Measurements from ENCODE around the gene ITM2C.

- no peak for TF ChIP-seq POLR2AphosphoS2 (IDR thresholded peaks at IDR 0.05; ENCODE audit: low read depth, low read length)
- TF ChIP-seq ZNF225 (CRISPR knock-in tag; IDR thresholded peaks at IDR 0.05) = no peak
- no peak for TF ChIP-seq SETDB1 (CRISPR knock-in tag; IDR thresholded peaks at IDR 0.05; ENCODE audit: borderline replicate concordance)
- TF ChIP-seq NR3C1 (CRISPR knock-in tag; IDR thresholded peaks at IDR 0.05) = no peak
- no peak for TF ChIP-seq SAP130 (CRISPR knock-in tag; IDR thresholded peaks at IDR 0.05; ENCODE audit: low read depth)
- no peak for TF ChIP-seq IRF1 (CRISPR knock-in tag; IDR thresholded peaks at IDR 0.05; ENCODE audit: low read depth)
- TF ChIP-seq ZFP41 (CRISPR knock-in tag; IDR thresholded peaks at IDR 0.05; ENCODE audit: borderline replicate concordance) = no peak
- no peak for TF ChIP-seq CTCF (CRISPR knock-in tag; IDR thresholded peaks at IDR 0.05)
- TF ChIP-seq, protein P1, sequence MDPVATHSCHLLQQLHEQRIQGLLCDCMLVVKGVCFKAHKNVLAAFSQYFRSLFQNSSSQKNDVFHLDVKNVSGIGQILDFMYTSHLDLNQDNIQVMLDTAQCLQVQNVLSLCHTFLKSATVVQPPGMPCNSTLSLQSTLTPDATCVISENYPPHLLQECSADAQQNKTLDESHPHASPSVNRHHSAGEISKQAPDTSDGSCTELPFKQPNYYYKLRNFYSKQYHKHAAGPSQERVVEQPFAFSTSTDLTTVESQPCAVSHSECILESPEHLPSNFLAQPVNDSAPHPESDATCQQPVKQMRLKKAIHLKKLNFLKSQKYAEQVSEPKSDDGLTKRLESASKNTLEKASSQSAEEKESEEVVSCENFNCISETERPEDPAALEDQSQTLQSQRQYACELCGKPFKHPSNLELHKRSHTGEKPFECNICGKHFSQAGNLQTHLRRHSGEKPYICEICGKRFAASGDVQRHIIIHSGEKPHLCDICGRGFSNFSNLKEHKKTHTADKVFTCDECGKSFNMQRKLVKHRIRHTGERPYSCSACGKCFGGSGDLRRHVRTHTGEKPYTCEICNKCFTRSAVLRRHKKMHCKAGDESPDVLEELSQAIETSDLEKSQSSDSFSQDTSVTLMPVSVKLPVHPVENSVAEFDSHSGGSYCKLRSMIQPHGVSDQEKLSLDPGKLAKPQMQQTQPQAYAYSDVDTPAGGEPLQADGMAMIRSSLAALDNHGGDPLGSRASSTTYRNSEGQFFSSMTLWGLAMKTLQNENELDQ (CRISPR knock-in tag; IDR thresholded peaks at IDR 0.05; ENCODE audit: borderline replicate concordance) = no peak
- TF ChIP-seq, protein P2, sequence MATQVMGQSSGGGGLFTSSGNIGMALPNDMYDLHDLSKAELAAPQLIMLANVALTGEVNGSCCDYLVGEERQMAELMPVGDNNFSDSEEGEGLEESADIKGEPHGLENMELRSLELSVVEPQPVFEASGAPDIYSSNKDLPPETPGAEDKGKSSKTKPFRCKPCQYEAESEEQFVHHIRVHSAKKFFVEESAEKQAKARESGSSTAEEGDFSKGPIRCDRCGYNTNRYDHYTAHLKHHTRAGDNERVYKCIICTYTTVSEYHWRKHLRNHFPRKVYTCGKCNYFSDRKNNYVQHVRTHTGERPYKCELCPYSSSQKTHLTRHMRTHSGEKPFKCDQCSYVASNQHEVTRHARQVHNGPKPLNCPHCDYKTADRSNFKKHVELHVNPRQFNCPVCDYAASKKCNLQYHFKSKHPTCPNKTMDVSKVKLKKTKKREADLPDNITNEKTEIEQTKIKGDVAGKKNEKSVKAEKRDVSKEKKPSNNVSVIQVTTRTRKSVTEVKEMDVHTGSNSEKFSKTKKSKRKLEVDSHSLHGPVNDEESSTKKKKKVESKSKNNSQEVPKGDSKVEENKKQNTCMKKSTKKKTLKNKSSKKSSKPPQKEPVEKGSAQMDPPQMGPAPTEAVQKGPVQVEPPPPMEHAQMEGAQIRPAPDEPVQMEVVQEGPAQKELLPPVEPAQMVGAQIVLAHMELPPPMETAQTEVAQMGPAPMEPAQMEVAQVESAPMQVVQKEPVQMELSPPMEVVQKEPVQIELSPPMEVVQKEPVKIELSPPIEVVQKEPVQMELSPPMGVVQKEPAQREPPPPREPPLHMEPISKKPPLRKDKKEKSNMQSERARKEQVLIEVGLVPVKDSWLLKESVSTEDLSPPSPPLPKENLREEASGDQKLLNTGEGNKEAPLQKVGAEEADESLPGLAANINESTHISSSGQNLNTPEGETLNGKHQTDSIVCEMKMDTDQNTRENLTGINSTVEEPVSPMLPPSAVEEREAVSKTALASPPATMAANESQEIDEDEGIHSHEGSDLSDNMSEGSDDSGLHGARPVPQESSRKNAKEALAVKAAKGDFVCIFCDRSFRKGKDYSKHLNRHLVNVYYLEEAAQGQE (IDR thresholded peaks at IDR 0.05; ENCODE audit: borderline replicate concordance in 1 of 2, low read depth in 1 of 2, low read length in 2 of 2) = no peak
- TF ChIP-seq, protein P3, sequence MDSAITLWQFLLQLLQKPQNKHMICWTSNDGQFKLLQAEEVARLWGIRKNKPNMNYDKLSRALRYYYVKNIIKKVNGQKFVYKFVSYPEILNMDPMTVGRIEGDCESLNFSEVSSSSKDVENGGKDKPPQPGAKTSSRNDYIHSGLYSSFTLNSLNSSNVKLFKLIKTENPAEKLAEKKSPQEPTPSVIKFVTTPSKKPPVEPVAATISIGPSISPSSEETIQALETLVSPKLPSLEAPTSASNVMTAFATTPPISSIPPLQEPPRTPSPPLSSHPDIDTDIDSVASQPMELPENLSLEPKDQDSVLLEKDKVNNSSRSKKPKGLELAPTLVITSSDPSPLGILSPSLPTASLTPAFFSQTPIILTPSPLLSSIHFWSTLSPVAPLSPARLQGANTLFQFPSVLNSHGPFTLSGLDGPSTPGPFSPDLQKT (CRISPR knock-in tag; IDR thresholded peaks at IDR 0.05; ENCODE audit: borderline replicate concordance) = no peak
These were observed 12.5 kb downstream of the ITM2C start for GRCh38 chr2:230877116-230877758.
